ENCODE measurements around the gene SFPQ. TPM values are rescaled to one million over a fixed set of nuclear protein-coding genes. Genes with fewer than 3 reads are reported as not detected.
A peak's percentile ranks its signal among the peaks of the same experiment; 100 is the strongest.
"Not testable (repeated sequence)": the region's sequence is repeated elsewhere in the genome, so short reads cannot be mapped to it uniquely, and the experiment has no call there.

The SFPQ gene, protein sequence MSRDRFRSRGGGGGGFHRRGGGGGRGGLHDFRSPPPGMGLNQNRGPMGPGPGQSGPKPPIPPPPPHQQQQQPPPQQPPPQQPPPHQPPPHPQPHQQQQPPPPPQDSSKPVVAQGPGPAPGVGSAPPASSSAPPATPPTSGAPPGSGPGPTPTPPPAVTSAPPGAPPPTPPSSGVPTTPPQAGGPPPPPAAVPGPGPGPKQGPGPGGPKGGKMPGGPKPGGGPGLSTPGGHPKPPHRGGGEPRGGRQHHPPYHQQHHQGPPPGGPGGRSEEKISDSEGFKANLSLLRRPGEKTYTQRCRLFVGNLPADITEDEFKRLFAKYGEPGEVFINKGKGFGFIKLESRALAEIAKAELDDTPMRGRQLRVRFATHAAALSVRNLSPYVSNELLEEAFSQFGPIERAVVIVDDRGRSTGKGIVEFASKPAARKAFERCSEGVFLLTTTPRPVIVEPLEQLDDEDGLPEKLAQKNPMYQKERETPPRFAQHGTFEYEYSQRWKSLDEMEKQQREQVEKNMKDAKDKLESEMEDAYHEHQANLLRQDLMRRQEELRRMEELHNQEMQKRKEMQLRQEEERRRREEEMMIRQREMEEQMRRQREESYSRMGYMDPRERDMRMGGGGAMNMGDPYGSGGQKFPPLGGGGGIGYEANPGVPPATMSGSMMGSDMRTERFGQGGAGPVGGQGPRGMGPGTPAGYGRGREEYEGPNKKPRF
- 100 to 1,000 TPM; 169 to 431 (median 245) TPM for total RNA-seq

GRCh38 chr1:35192853-35193664 lies at the start of gene SFPQ:
TSS of gene SFPQ (minus strand) at chr1:35193145. CDS start at chr1:35193049, 96 bp downstream.
- H3K4me3 ChIP-seq, result peak within 1 kb of the TSS; percentile 91 to 100 (median 98)
- no peaks in the 10 kb centered on the region for H3K27me3 ChIP-seq
- peak; percentile 97 for DNase-seq
- in situ Hi-C loops (cut with MboI; ENCODE audit: low pct_ligation_motif_present in 1 of 4, low pct_unique_long_range_greater_than_20kb in 1 of 4, low sequenced_read_pairs in 3 of 4), result loop anchor here in 2 of 4 donors (25.0 kb wide), 1 partner anchor 369 kb away; the partner anchor contains the start of genes KIAA0319L (in 2 of the 2), NCDN (in 2 of the 2) and TFAP2E (in 2 of the 2)
- H3K27ac ChIP-seq, result peak within 1 kb of the TSS; percentile 99 to 100 (median 100)
- no peaks in the 10 kb centered on the region for H3K9me3 ChIP-seq
- peaks cover 0 to 29% (median 11%) of the 10 kb centered on the region in 4 donors for H3K36me3 ChIP-seq
- peaks cover 20 to 39% (median 26%) of the 10 kb centered on the region in 4 donors for H3K4me1 ChIP-seq
- 0 to 1% methylated on average over 2 to 43 of the region's 50 CpGs for WGBS, 2 donors (ENCODE audit: low coverage in 1 of 2)
- intact Hi-C loops (cut with DNase I; ENCODE audit: low total_unique reads), result no loop called here
- peak; percentile 98 to 99 (median 98) for TF ChIP-seq POLR2AphosphoS5 (IDR thresholded peaks at IDR 0.05)
- peak; percentile 97 for TF ChIP-seq POLR2A (IDR thresholded peaks at IDR 0.05)
- no peak for TF ChIP-seq EP300 (IDR thresholded peaks at IDR 0.05; ENCODE audit: low read depth)
- TF ChIP-seq, protein P1, sequence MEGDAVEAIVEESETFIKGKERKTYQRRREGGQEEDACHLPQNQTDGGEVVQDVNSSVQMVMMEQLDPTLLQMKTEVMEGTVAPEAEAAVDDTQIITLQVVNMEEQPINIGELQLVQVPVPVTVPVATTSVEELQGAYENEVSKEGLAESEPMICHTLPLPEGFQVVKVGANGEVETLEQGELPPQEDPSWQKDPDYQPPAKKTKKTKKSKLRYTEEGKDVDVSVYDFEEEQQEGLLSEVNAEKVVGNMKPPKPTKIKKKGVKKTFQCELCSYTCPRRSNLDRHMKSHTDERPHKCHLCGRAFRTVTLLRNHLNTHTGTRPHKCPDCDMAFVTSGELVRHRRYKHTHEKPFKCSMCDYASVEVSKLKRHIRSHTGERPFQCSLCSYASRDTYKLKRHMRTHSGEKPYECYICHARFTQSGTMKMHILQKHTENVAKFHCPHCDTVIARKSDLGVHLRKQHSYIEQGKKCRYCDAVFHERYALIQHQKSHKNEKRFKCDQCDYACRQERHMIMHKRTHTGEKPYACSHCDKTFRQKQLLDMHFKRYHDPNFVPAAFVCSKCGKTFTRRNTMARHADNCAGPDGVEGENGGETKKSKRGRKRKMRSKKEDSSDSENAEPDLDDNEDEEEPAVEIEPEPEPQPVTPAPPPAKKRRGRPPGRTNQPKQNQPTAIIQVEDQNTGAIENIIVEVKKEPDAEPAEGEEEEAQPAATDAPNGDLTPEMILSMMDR (IDR thresholded peaks at IDR 0.05), result no peak

DNA sequence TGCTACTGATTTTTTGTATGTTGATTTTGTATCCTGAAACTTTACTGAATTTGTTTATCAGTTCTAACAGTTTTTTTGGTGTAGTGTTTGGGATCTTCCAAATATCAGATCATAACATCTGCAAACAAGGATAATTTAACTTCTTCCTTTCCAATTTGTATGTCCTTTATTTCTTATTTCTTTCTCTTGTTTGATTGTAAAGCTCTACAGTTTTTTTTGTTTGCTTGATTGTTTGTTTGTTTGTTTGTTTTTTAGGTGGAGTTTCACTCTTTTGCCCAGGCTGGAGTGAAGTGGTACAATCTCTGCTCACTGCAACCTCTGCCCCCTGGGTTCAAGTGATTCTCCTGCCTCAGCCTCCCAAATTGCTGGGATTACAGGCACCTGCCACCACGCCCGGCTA lies 43.8 kb upstream of the SFPQ start:
- H3K27me3 ChIP-seq; in situ Hi-C loops (cut with MboI; ENCODE audit: low pct_ligation_motif_present in 1 of 4, low pct_unique_long_range_greater_than_20kb in 1 of 4, low sequenced_read_pairs in 3 of 4); H3K4me1 ChIP-seq; intact Hi-C loops (cut with DNase I; ENCODE audit: low total_unique reads); DNase-seq; H3K27ac ChIP-seq; H3K9me3 ChIP-seq; H3K4me3 ChIP-seq; H3K36me3 ChIP-seq: not testable (repeated sequence)
- WGBS, 2 donors (ENCODE audit: low coverage in 1 of 2), result 90 to 100% methylated on average over 2 of the region's 2 CpGs

- no peaks in the 10 kb centered on the region for H3K4me1 ChIP-seq
- intact Hi-C loops (cut with DNase I; ENCODE audit: low total_unique reads), result no loop called here
Observed at GRCh38 chr1:35231287-35231686, 38.3 kb upstream of the SFPQ start.

GRCh38 chr1:35229587-35230360 lies 36.8 kb upstream of the SFPQ start:
- Histone ChIP-seq H3K27ac (no peak overlapping the region), H3K36me3 (no peaks in the 10 kb centered on the region), H3K4me3 (no peak overlapping the region), H3K9me3 (no peaks in the 10 kb centered on the region), H3K4me1 (no peaks in the 10 kb centered on the region), H3K27me3 (no peaks in the 10 kb centered on the region)
- 67% methylated on average over 1 of the region's 1 CpG; no CpG with 5 or more reads in 1 of the 2 donors for WGBS, 2 donors (ENCODE audit: low coverage in 1 of 2)
- no peak for DNase-seq
- intact Hi-C loops (cut with DNase I; ENCODE audit: low total_unique reads), result no loop called here
- TF ChIP-seq, protein P1 (IDR thresholded peaks at IDR 0.05), result no peak
- no peak for TF ChIP-seq EP300 (IDR thresholded peaks at IDR 0.05; ENCODE audit: low read depth)
- in situ Hi-C loops (cut with MboI; ENCODE audit: low pct_ligation_motif_present in 1 of 4, low pct_unique_long_range_greater_than_20kb in 1 of 4, low sequenced_read_pairs in 3 of 4), result no loop called here

More at GRCh38 chr1:35231287-35231686, 38.3 kb upstream of the SFPQ start:
- H3K36me3 ChIP-seq, result no peaks in the 10 kb centered on the region
- no peak for DNase-seq
- in situ Hi-C loops (cut with MboI; ENCODE audit: low pct_ligation_motif_present in 1 of 4, low pct_unique_long_range_greater_than_20kb in 1 of 4, low sequenced_read_pairs in 3 of 4), result no loop called here
- no peaks in the 10 kb centered on the region for H3K27me3 ChIP-seq
- no peak overlapping the region for H3K4me3 ChIP-seq
- H3K27ac ChIP-seq, result no peak overlapping the region
- no peak for TF ChIP-seq POLR2AphosphoS5 (IDR thresholded peaks at IDR 0.05)
- no peak for TF ChIP-seq EP300 (IDR thresholded peaks at IDR 0.05; ENCODE audit: low read depth)
- TF ChIP-seq POLR2A (IDR thresholded peaks at IDR 0.05), result no peak
- TF ChIP-seq, protein P1 (IDR thresholded peaks at IDR 0.05), result no peak
- WGBS, 2 donors (ENCODE audit: low coverage in 1 of 2), result 65 to 75% methylated on average over 1 of the region's 1 CpG
- H3K9me3 ChIP-seq, result no peaks in the 10 kb centered on the region
